SK-N-SH (cell line): Measurements from ENCODE around the gene RAB3C. TPM values are rescaled to one million over a fixed set of nuclear protein-coding genes. Genes with fewer than 3 reads are reported as not detected.

ENCODE experiments used
- CTCF ChIA-PET: fragments of 300-600, 350-600 bp; formaldehyde crosslinking; extraction: SDS; loops from one replicate; lab custom pipeline; 2021; lab: Yijun Ruan, JAX
- POLR2A ChIA-PET: fragments of 350-600 bp; sonication (Branson Sonifier 250); formaldehyde crosslinking; extraction: SDS; loops from one replicate; lab custom pipeline; 2020; ENCODE audit warnings: antibody characterized with exemption, inconsistent platforms; lab: Yijun Ruan, JAX
- DNase-seq: peaks from one replicate; pipeline ENCODE4 v3.0.0; 2012
- H2AFZ ChIP-seq: fragments of 200-600 bp; sonication (generic); 2 replicates; pipeline ENCODE4 v1.8.1; 2016; ENCODE audit warnings: antibody characterized with exemption, mild to moderate bottlenecking, low read depth
- H3F3A ChIP-seq: fragments of 200-600 bp; sonication (generic); replicated peaks from 2 replicates; pipeline ENCODE3; 2016; ENCODE audit warnings: antibody characterized with exemption, mild to moderate bottlenecking; ENCODE audit not compliant: insufficient read depth
- H3K27ac ChIP-seq, 2 experiments: fragments of 200-500 bp in 1 of 2; fragments of 200-600 bp in 1 of 2; sonication (Bioruptor generic) in 1 of 2; sonication (generic), shearing (Covaris generic) in 1 of 2; 2 replicates each; pipeline versions ENCODE4 v1.5.1 to v1.6.1; 2014 to 2016; ENCODE audit warnings: low read depth in 2 of 2, inconsistent platforms in 1 of 2, low read length in 1 of 2, mild to moderate bottlenecking in 1 of 2, mixed read lengths in 1 of 2
- H3K27me3 ChIP-seq: fragments of 200-600 bp; sonication (generic), shearing (Covaris generic); 2 replicates; pipeline ENCODE4 v1.6.1; 2016; ENCODE audit warnings: mixed run types; ENCODE audit not compliant: insufficient read depth
- H3K36me3 ChIP-seq, 2 experiments: fragments of 200-500 bp in 1 of 2; fragments of 200-600 bp in 1 of 2; sonication (Bioruptor generic) in 1 of 2; sonication (generic) in 1 of 2; replicated peaks in 1 of 2; 2 replicates each; pipeline versions ENCODE3 to v1.5.1; 2014 to 2016; ENCODE audit warnings: low read length in 1 of 2, mild to moderate bottlenecking in 1 of 2; ENCODE audit not compliant: insufficient read depth in 2 of 2, control insufficient read depth in 1 of 2
- H3K4me1 ChIP-seq, 2 experiments: fragments of 200-500 bp in 1 of 2; fragments of 200-600 bp in 1 of 2; sonication (Bioruptor generic) in 1 of 2; sonication (generic), shearing (Covaris generic) in 1 of 2; 2 replicates each; pipeline versions ENCODE4 v1.5.1 to v1.6.1; 2014 to 2016; ENCODE audit warnings: low read depth in 1 of 2, low read length in 1 of 2, mixed run types in 1 of 2; ENCODE audit not compliant: insufficient read depth in 2 of 2, control insufficient read depth in 1 of 2
- H3K4me2 ChIP-seq: fragments of 200-600 bp; sonication (generic), shearing (Covaris generic); 2 replicates; pipeline ENCODE4 v1.6.1; 2017; ENCODE audit warnings: mixed run types
- H3K4me3 ChIP-seq, 2 experiments: fragments of 200-500 bp in 1 of 2; fragments of 200-600 bp in 1 of 2; sonication (Bioruptor generic) in 1 of 2; sonication (generic), shearing (Covaris generic) in 1 of 2; 2 replicates each; pipeline versions ENCODE4 v1.5.1 to v1.8.1; 2014 to 2016; ENCODE audit warnings: low read depth in 2 of 2, inconsistent platforms in 1 of 2, low read length in 1 of 2, mild to moderate bottlenecking in 1 of 2, mixed read lengths in 1 of 2, moderate library complexity in 1 of 2
- H3K79me2 ChIP-seq: fragments of 200-600 bp; sonication (generic); 2 replicates; pipeline ENCODE4 v1.8.1; 2017; ENCODE audit warnings: mild to moderate bottlenecking; ENCODE audit not compliant: insufficient read depth
- H3K9ac ChIP-seq: fragments of 200-600 bp; sonication (generic); 2 replicates; pipeline ENCODE4 v1.6.1; 2017; ENCODE audit warnings: mixed run types
- H3K9me2 ChIP-seq: fragments of 200-600 bp; sonication (generic); 2 replicates; pipeline ENCODE4 v1.6.1; 2017; ENCODE audit warnings: mixed run types
- H3K9me3 ChIP-seq: fragments of 200-600 bp; sonication (generic); 2 replicates; pipeline ENCODE4 v1.6.1; 2017; ENCODE audit warnings: mixed run types, mild to moderate bottlenecking, moderate library complexity
- H4K20me1 ChIP-seq: fragments of 200-600 bp; sonication (generic); 2 replicates; pipeline ENCODE4 v1.6.1; 2017; ENCODE audit warnings: mild to moderate bottlenecking, mixed run types; ENCODE audit not compliant: insufficient read depth
- ELF1 ChIP-seq: IDR thresholded peaks from 2 replicates; pipeline ENCODE4 v1.4.0; 2012
- EP300 ChIP-seq, 2 experiments: IDR thresholded peaks; 2 replicates each; pipeline versions ENCODE4 v1.4.0 to v1.6.1; 2012; ENCODE audit warnings: borderline replicate concordance in 1 of 2, low read depth in 1 of 2, low read length in 1 of 2
- EZH2phosphoT487 ChIP-seq: fragments of 200-600 bp; sonication (generic); IDR thresholded peaks from 2 replicates; pipeline ENCODE4 v1.6.1; 2017; ENCODE audit warnings: low read depth, mixed run types, mild to moderate bottlenecking, antibody characterized with exemption, moderate library complexity, borderline replicate concordance
- FOXJ3 ChIP-seq: sonication (generic); formaldehyde crosslinking; IDR thresholded peaks from 2 replicates; pipeline ENCODE4 v1.5.1; 2020; ENCODE audit warnings: mild to moderate bottlenecking, missing genetic modification reagents
- IRF3 ChIP-seq: fragments of 150-350 bp; IDR thresholded peaks from 2 replicates; pipeline ENCODE4 v1.6.1; 2016; ENCODE audit warnings: mild to moderate bottlenecking, low read depth, low read length
- MAX ChIP-seq: IDR thresholded peaks from 2 replicates; pipeline ENCODE4 v1.4.0; 2012; ENCODE audit warnings: low read depth
- MXI1 ChIP-seq: IDR thresholded peaks from 2 replicates; pipeline ENCODE4 v1.6.1; 2012; ENCODE audit warnings: mild to moderate bottlenecking, low read depth, low read length, improper control_type of control experiment
- NRF1 ChIP-seq: IDR thresholded peaks from 2 replicates; pipeline ENCODE4 v1.6.1; 2012; ENCODE audit warnings: low read depth, mild to moderate bottlenecking, low read length
- PBX3 ChIP-seq: IDR thresholded peaks from 2 replicates; pipeline ENCODE4; 2012
- POLR2AphosphoS5 ChIP-seq: IDR thresholded peaks from 2 replicates; pipeline ENCODE4 v1.6.1; 2012; ENCODE audit warnings: low read depth, low read length
- RAD21 ChIP-seq: IDR thresholded peaks from 2 replicates; pipeline ENCODE4 v1.6.1; 2012; ENCODE audit warnings: mild to moderate bottlenecking, low read length
- RCOR1 ChIP-seq: fragments of 150-350 bp; IDR thresholded peaks from 2 replicates; pipeline ENCODE4 v1.6.1; 2017; ENCODE audit warnings: antibody characterized with exemption, low read length
- REST ChIP-seq: IDR thresholded peaks from 2 replicates; pipeline ENCODE4 v1.6.1; 2012; ENCODE audit warnings: mild to moderate bottlenecking, low read depth, low read length, moderate library complexity
- RXRA ChIP-seq: IDR thresholded peaks from 2 replicates; pipeline ENCODE4 v1.4.0; 2012; ENCODE audit warnings: low read depth, mild to moderate bottlenecking, borderline replicate concordance
- SMC3 ChIP-seq: IDR thresholded peaks from 2 replicates; pipeline ENCODE4 v1.6.1; 2012; ENCODE audit warnings: low read depth, low read length, improper control_type of control experiment
- TCF12 ChIP-seq: IDR thresholded peaks from 2 replicates; pipeline ENCODE4 v1.4.0; 2012
- TEAD4 ChIP-seq: IDR thresholded peaks from 2 replicates; pipeline ENCODE4 v1.4.0; 2012; ENCODE audit warnings: mild to moderate bottlenecking, borderline replicate concordance; ENCODE audit not compliant: insufficient read depth
- USF1 ChIP-seq: IDR thresholded peaks from 2 replicates; pipeline ENCODE4 v1.4.0; 2012; ENCODE audit warnings: low read depth, borderline replicate concordance
- YY1 ChIP-seq: IDR thresholded peaks from 2 replicates; pipeline ENCODE4 v1.4.0; 2012; ENCODE audit warnings: low read depth, mild to moderate bottlenecking
- ZBTB33 ChIP-seq: IDR thresholded peaks from 2 replicates; pipeline ENCODE4 v1.4.0; 2012; ENCODE audit warnings: low read depth, borderline replicate concordance
- WGBS: methylation state at CpG from one replicate; pipeline ENCODE4 v1.1.6; 2017; ENCODE audit warnings: low lambda C conversion rate; 5-methylcytosine and 5-hydroxymethylcytosine counted together
- polyA plus RNA-seq, 3 experiments: library from polyadenylated mRNA; depleted of rRNA; stranded (reverse); fragments of >200 nt; gene quantifications; 2 replicates each; pipeline ENCODE4 v1.2.3, GENCODE V29; 2012

RAB3C gene
- polyA plus RNA-seq, 1 of the 3 experiments (the other 2 are of a cell fraction), result 0.03 TPM

GRCh38 chr5:58672521-58672920, 89.6 kb downstream of the RAB3C start:
- H3K9ac ChIP-seq, result no peak overlapping the region
- no peaks in the 10 kb centered on the region for H3K36me3 ChIP-seq
- no peak overlapping the region for H2AFZ ChIP-seq
- no peaks in the 10 kb centered on the region for H4K20me1 ChIP-seq
- TF ChIP-seq YY1, result no peak
- no peak for TF ChIP-seq PBX3
- TF ChIP-seq POLR2AphosphoS5, result no peak
- TF ChIP-seq TEAD4, result no peak
- no peak for TF ChIP-seq SMC3
- no peak for TF ChIP-seq IRF3
- TF ChIP-seq REST, result no peak
- TF ChIP-seq USF1, result no peak
- TF ChIP-seq ELF1, result no peak
- TF ChIP-seq RCOR1, result no peak
- H3K4me1 ChIP-seq, result peaks cover 0 to 2% of the 10 kb centered on the region in 2 experiments; a peak in 2 of 4 replicates
- DNase-seq, result no peak
- H3K27ac ChIP-seq, result no peak overlapping the region
- POLR2A ChIA-PET, result no interaction called here
- no peaks in the 10 kb centered on the region for H3K9me3 ChIP-seq
- no peak overlapping the region for H3K4me2 ChIP-seq
- no peaks in the 10 kb centered on the region for H3F3A ChIP-seq
- H3K9me2 ChIP-seq, result no peaks in the 10 kb centered on the region
- WGBS, result 18% methylated on average over 2 of the region's 2 CpGs
- H3K4me3 ChIP-seq, result no peak overlapping the region
- no peaks in the 10 kb centered on the region for H3K27me3 ChIP-seq
- CTCF ChIA-PET, result interaction anchor here (1.2 kb wide), 1 partner anchor 20 kb away, joined by 3 read pairs; no protein-coding TSS in a partner anchor
- no peaks in the 10 kb centered on the region for H3K79me2 ChIP-seq

GRCh38 chr5:58674070-58674469, 91.2 kb downstream of the RAB3C start:
- no peaks in the 10 kb centered on the region for H3K79me2 ChIP-seq
- peaks cover 0 to 2% of the 10 kb centered on the region in 2 experiments; a peak in 1 of 4 replicates for H3K4me1 ChIP-seq
- H3K27me3 ChIP-seq, result no peaks in the 10 kb centered on the region
- 21% methylated on average over 2 of the region's 2 CpGs for WGBS
- POLR2A ChIA-PET, result no interaction called here
- DNase-seq, result no peak
- no peaks in the 10 kb centered on the region for H3K9me3 ChIP-seq
- H3K4me2 ChIP-seq, result no peak overlapping the region
- H3K36me3 ChIP-seq, result no peaks in the 10 kb centered on the region
- CTCF ChIA-PET, result no interaction called here
- H3K4me3 ChIP-seq, result no peak overlapping the region
- no peak overlapping the region for H3K9ac ChIP-seq
- no peak overlapping the region for H2AFZ ChIP-seq
- no peak overlapping the region for H3K27ac ChIP-seq
- H3K9me2 ChIP-seq, result no peaks in the 10 kb centered on the region
- H4K20me1 ChIP-seq, result no peaks in the 10 kb centered on the region
- no peaks in the 10 kb centered on the region for H3F3A ChIP-seq
- no peak for TF ChIP-seq MXI1
- no peak for TF ChIP-seq MAX
- TF ChIP-seq ZBTB33, result no peak
- TF ChIP-seq EP300 (IDR thresholded peaks at IDR 0.05; ENCODE audit: borderline replicate concordance in 1 of 2, low read depth in 1 of 2, low read length in 1 of 2), result no peak
- TF ChIP-seq RXRA, result no peak
- no peak for TF ChIP-seq EZH2phosphoT487
- TF ChIP-seq RAD21, result no peak
- TF ChIP-seq NRF1, result no peak
- TF ChIP-seq FOXJ3 (CRISPR knock-in tag), result no peak
- no peak for TF ChIP-seq RCOR1
- no peak for TF ChIP-seq TCF12
